Endometrial microvascular endothelial cells (primary cell): ENCODE data around the gene BOLA2. TPM values are rescaled to one million over a fixed set of nuclear protein-coding genes. Genes with fewer than 3 reads are reported as not detected.

Experiments
- total RNA-seq: library from RNA; depleted of rRNA; stranded (reverse); fragments of >200 nt; gene quantifications from one replicate; pipeline ENCODE4 v1.2.3, GENCODE V29; 2015; ENCODE audit errors: inconsistent ontology term

Gene BOLA2
- total RNA-seq, 1 donor from 2014 or later: 16.1 TPM

Other genes with a start within 250 kb of the BOLA2 start
- gene NPIPB11, start 47.6 kb downstream of the BOLA2 start, total RNA-seq: 0.37 TPM
- 23.5 TPM for gene SLX1B, start 182 bp upstream of the BOLA2 start, total RNA-seq
- gene SULT1A4, start 5.6 kb upstream of the BOLA2 start, total RNA-seq: 4.7 TPM
- gene NPIPB12, start 52.1 kb upstream of the BOLA2 start, total RNA-seq: 5.0 TPM
- gene SPN, start 208.9 kb upstream of the BOLA2 start, total RNA-seq: not detected
- not detected for gene QPRT, start 224.8 kb upstream of the BOLA2 start, total RNA-seq